BJ (cell line): ENCODE measurements around the gene TMEM244. TPM values are rescaled to one million over a fixed set of nuclear protein-coding genes. Genes with fewer than 3 reads are reported as not detected.
A peak's percentile ranks its signal among the peaks of the same experiment; 100 is the strongest.

ENCODE experiments used
- CTCF ChIA-PET: fragments of 350-600 bp; formaldehyde crosslinking; extraction: SDS; loops from one replicate; lab custom pipeline; 2021; ENCODE audit warnings: antibody characterized with exemption, inconsistent platforms; lab: Yijun Ruan, JAX
- POLR2A ChIA-PET: fragments of 300-600 bp; sonication (Branson Sonifier 250); formaldehyde crosslinking; extraction: SDS; loops from one replicate; lab custom pipeline; 2021; ENCODE audit warnings: antibody characterized with exemption; lab: Charles Lee
- DNase-seq: peaks from one replicate; pipeline ENCODE4 v3.0.0-alpha.2; 2011; ENCODE audit warnings: low read depth
- H3K27me3 ChIP-seq: 2 replicates; pipeline ENCODE4 v1.6.0; 2011; ENCODE audit warnings: low read length; ENCODE audit not compliant: control insufficient read depth, insufficient read depth
- H3K36me3 ChIP-seq: 2 replicates; pipeline ENCODE4 v1.5.1; 2011; ENCODE audit warnings: low read length; ENCODE audit not compliant: control insufficient read depth, insufficient read depth
- H3K4me3 ChIP-seq: 2 replicates; pipeline ENCODE4 v1.5.1; 2011; ENCODE audit warnings: low read depth, mild to moderate bottlenecking, control low read depth, low read length
- polyA minus RNA-seq: library from RNA; depleted of rRNA, polyadenylated mRNA; stranded (reverse); fragments of >200 nt; gene quantifications from 2 replicates; pipeline ENCODE4 v1.2.3, GENCODE V29; 2011; rRNA and poly(A)+ RNA removed
- polyA plus RNA-seq: library from polyadenylated mRNA; depleted of rRNA; stranded (reverse); fragments of >200 nt; gene quantifications from 2 replicates; pipeline ENCODE4 v1.2.3, GENCODE V29; 2011; rRNA removed
- TF ChIP-seq, protein P1 (sequence below): IDR thresholded peaks from 2 replicates; pipeline ENCODE4 v1.5.1; 2011; ENCODE audit warnings: low read depth, mild to moderate bottlenecking, control low read depth, inconsistent platforms, low read length, moderate library complexity; ENCODE audit not compliant: insufficient read depth

TMEM244 gene, protein sequence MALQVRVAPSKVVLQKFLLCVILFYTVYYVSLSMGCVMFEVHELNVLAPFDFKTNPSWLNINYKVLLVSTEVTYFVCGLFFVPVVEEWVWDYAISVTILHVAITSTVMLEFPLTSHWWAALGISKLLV
- polyA plus RNA-seq (not detected in 2 replicates), polyA minus RNA-seq (not detected in 2 replicates)

DNA sequence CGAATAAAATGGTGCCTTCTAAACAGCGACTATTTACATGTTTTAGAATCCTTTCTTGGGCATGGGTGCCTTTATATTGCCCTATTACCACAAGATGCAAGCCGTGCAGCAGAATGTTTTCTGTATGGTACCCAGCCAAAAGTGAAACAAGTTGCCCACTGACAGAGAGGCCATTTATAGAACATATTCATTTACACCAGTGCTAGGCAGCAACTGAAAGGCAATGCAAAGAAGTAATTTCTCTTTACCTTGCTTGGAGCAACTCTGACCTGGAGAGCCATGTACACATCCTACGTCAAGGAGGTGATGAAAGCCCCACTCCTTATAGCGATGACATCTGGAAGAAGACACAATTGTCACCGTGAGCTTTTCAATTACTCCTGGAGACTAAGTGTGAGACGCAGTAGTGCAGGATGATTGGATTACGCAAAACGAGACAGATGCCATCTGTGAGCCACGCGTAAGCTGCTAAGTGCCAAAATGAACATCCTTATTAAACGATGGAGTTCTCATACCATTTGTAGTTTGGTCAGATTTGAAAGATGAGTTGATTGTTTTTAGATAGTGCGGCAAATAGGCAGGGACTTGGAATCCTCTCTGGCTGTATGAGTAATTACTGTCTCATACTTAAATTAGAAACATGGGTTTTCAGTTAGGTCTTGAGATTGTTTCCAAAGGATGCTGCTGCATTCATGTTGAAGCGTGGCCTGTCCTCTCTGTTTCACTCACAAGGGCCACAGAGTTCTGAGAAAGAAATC is at the start of gene TMEM244:
Gene TMEM244 (minus strand): TSS at position 408 of the 758 bp plus-strand sequence. CDS start 127 bp downstream, at position 281.
- ChIA-PET POLR2A (interaction anchor here (0.7 kb wide), 1 partner anchor 20 kb away, joined by 8 read pairs; no protein-coding TSS in a partner anchor), CTCF (interaction anchor here (1.1 to 1.2 kb wide), 2 partner anchors 9 to 84 kb away, joined by 3 read pairs; no protein-coding TSS in a partner anchor)
- no peak within 1 kb of the TSS for H3K4me3 ChIP-seq
- DNase-seq, result peak; percentile 76
- H3K27me3 ChIP-seq, result no peaks in the 10 kb centered on the region
- H3K36me3 ChIP-seq, result no peaks in the 10 kb centered on the region
- TF ChIP-seq, protein P1, sequence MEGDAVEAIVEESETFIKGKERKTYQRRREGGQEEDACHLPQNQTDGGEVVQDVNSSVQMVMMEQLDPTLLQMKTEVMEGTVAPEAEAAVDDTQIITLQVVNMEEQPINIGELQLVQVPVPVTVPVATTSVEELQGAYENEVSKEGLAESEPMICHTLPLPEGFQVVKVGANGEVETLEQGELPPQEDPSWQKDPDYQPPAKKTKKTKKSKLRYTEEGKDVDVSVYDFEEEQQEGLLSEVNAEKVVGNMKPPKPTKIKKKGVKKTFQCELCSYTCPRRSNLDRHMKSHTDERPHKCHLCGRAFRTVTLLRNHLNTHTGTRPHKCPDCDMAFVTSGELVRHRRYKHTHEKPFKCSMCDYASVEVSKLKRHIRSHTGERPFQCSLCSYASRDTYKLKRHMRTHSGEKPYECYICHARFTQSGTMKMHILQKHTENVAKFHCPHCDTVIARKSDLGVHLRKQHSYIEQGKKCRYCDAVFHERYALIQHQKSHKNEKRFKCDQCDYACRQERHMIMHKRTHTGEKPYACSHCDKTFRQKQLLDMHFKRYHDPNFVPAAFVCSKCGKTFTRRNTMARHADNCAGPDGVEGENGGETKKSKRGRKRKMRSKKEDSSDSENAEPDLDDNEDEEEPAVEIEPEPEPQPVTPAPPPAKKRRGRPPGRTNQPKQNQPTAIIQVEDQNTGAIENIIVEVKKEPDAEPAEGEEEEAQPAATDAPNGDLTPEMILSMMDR, result no peak

DNA sequence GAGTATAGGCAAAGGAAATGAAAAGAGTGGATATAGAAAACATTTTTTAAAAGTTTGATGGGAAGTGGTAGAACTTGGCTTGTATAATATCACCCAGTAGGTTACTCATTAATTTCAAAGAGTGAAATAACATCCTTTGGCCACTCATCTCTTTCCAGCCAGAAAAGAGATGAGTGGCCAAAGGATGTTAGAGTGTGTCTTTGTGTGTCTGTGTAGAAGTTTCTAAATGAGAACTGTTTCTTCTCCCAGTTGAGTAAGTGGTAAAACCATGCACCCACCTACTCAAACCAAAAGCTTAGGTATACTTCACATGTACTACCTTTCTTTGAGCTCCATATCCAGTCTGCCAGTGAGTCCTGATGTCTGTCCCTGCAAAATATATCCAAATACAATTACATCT is 47.7 kb upstream of the TMEM244 start:
- CTCF ChIA-PET, result no interaction called here
- TF ChIP-seq, protein P1, result no peak

DNA sequence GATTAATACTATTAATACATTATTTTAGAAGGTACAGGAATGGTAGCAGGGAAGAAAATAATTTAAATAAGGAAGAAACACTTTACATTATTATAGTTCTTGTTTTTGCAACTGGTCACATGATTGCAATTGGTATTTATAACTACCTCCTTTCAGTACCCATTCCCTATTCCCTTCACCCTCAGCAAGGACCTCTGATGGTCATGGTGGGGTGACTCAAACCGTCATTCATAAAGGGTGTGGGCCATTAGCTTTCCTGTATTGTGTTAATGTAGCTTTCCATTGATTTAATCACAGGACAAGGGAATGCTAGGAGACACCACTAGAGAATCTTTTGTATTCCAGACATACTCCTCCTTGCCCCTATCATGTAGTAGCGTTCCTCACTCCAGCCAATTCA is 47.2 kb upstream of the TMEM244 start:
- no peak overlapping the region for H3K4me3 ChIP-seq
- no peaks in the 10 kb centered on the region for H3K36me3 ChIP-seq
- TF ChIP-seq, protein P1, result no peak
- DNase-seq, result no peak
- H3K27me3 ChIP-seq, result no peaks in the 10 kb centered on the region
- ChIA-PET POLR2A (no interaction called here), CTCF (no interaction called here)

More for the DNA sequence above, 47.7 kb upstream of the TMEM244 start:
- Histone ChIP-seq H3K36me3 (no peaks in the 10 kb centered on the region), H3K27me3 (no peaks in the 10 kb centered on the region), H3K4me3 (no peak overlapping the region)
- POLR2A ChIA-PET, result no interaction called here
- DNase-seq, result no peak

DNA sequence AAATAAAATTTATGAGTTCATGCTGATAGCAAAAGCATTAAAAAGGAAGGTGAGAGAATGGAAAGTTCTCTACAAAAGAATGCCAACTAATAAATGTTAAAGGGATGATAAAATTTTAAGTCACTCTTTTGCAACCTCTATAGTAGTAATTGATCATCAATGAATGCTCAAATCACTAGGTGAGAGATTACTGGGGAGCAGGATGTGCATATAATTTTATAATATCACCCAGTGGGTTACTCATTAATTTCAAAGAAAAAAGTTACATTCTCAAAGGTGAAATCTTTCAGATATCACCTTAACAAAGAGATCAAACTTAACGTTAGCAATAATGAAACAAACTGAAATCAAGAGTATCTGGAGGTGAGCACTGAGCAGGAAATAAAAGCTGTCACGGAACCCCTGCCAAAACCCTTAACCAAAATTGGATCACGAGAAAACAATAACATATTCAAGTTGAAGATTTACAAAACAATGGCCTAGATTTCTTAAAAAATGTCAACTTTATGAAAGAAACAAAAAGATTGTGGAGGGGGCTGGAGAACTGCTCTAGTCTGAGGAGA is 45.5 kb upstream of the TMEM244 start:
- H3K36me3 ChIP-seq, result no peaks in the 10 kb centered on the region
- no peaks in the 10 kb centered on the region for H3K27me3 ChIP-seq
- H3K4me3 ChIP-seq, result no peak overlapping the region
- CTCF ChIA-PET, result no interaction called here
- DNase-seq, result no peak
- POLR2A ChIA-PET, result no interaction called here
- TF ChIP-seq, protein P1, result no peak

DNA sequence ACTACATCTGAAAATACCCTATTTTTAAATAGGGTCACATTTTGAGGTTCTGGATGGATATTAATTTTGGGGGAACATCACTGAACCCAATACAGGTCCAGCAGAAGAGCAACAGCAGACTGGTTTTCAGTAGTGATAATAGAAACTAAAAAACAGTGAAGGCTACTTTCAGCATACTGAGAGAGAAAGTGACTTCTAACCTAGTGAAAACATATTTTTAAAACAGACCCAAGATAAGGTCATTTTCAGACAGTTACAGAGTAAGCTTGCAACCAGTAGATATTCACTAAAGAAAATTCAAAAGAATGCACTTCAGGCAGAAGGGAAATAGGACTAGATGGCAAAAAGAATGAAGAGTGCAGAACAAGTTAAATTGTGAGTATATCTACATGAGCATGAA is 42.0 kb upstream of the TMEM244 start:
- no peak overlapping the region for H3K4me3 ChIP-seq
- ChIA-PET POLR2A (no interaction called here), CTCF (no interaction called here)
- no peaks in the 10 kb centered on the region for H3K36me3 ChIP-seq
- no peaks in the 10 kb centered on the region for H3K27me3 ChIP-seq
- no peak for DNase-seq
- TF ChIP-seq, protein P1, result no peak
